GM18873 (cell line): ENCODE results near the gene DCAF4.
"Not testable (repeated sequence)": the region's sequence is repeated elsewhere in the genome, so short reads cannot be mapped to it uniquely, and the experiment has no call there.

ENCODE experiments used
- ATAC-seq: cut with Tn5 transposase; IDR thresholded peaks from one replicate; pipeline ENCODE4 v1.9.1; 2021; ENCODE audit warnings: mild to moderate bottlenecking, moderate library complexity, moderate number of reproducible peaks; ENCODE audit not compliant: unreplicated experiment, low FRiP score

The DCAF4 gene

GRCh38 chr14:72929316-72930080 lies 3.2 kb downstream of the DCAF4 start:
- ATAC-seq: no peak

GRCh38 chr14:72932893-72933292 lies 6.6 kb downstream of the DCAF4 start:
- ATAC-seq: no peak

- ATAC-seq: no peak
Measured at GRCh38 chr14:72939630-72940029, 13.4 kb downstream of the DCAF4 start.

- no peak for ATAC-seq
Measured at GRCh38 chr14:72941286-72941985, 15.2 kb downstream of the DCAF4 start.

- no peak for ATAC-seq
Measured at GRCh38 chr14:72942934-72943333, 16.7 kb downstream of the DCAF4 start.

- no peak for ATAC-seq
Measured at GRCh38 chr14:72943876-72944430, 17.7 kb downstream of the DCAF4 start.

GRCh38 chr14:72945356-72946027 lies 19.2 kb downstream of the DCAF4 start:
- no peak for ATAC-seq

- ATAC-seq: no peak
Measured at GRCh38 chr14:72946491-72946890, 20.2 kb downstream of the DCAF4 start.

- no peak for ATAC-seq
Measured at GRCh38 chr14:72947366-72948160, 21.3 kb downstream of the DCAF4 start.

GRCh38 chr14:72948481-72949138 lies 22.3 kb downstream of the DCAF4 start:
- ATAC-seq: no peak

GRCh38 chr14:72952171-72952570 lies 25.9 kb downstream of the DCAF4 start:
- no peak for ATAC-seq

- ATAC-seq: not testable (repeated sequence)
Measured at GRCh38 chr14:72956741-72957140, 30.5 kb downstream of the DCAF4 start.

GRCh38 chr14:72957213-72957612 lies 30.9 kb downstream of the DCAF4 start:
- no peak for ATAC-seq

GRCh38 chr14:72958548-72958947 lies 32.3 kb downstream of the DCAF4 start:
- ATAC-seq: no peak

GRCh38 chr14:72961016-72961415 lies 34.8 kb downstream of the DCAF4 start:
- not testable (repeated sequence) for ATAC-seq

- no peak for ATAC-seq
Measured at GRCh38 chr14:72961579-72962335, 35.5 kb downstream of the DCAF4 start.

- ATAC-seq: not testable (repeated sequence)
Measured at GRCh38 chr14:72962336-72962754, 36.1 kb downstream of the DCAF4 start.

- ATAC-seq: no peak
Measured at GRCh38 chr14:72962829-72963312, 36.6 kb downstream of the DCAF4 start.

- no peak for ATAC-seq
Measured at GRCh38 chr14:72965249-72965648, 39.0 kb downstream of the DCAF4 start.
